ENCODE measurements around the gene NRARP.
A peak's percentile ranks its signal among the peaks of the same experiment; 100 is the strongest.

GRCh38 chr9:137302118-137302448 is at the start of gene NRARP:
- TF ChIP-seq, protein P1, sequence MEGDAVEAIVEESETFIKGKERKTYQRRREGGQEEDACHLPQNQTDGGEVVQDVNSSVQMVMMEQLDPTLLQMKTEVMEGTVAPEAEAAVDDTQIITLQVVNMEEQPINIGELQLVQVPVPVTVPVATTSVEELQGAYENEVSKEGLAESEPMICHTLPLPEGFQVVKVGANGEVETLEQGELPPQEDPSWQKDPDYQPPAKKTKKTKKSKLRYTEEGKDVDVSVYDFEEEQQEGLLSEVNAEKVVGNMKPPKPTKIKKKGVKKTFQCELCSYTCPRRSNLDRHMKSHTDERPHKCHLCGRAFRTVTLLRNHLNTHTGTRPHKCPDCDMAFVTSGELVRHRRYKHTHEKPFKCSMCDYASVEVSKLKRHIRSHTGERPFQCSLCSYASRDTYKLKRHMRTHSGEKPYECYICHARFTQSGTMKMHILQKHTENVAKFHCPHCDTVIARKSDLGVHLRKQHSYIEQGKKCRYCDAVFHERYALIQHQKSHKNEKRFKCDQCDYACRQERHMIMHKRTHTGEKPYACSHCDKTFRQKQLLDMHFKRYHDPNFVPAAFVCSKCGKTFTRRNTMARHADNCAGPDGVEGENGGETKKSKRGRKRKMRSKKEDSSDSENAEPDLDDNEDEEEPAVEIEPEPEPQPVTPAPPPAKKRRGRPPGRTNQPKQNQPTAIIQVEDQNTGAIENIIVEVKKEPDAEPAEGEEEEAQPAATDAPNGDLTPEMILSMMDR (IDR thresholded peaks at IDR 0.05), result no peak
- TF ChIP-seq POLR2AphosphoS5 (IDR thresholded peaks at IDR 0.05), result peak; percentile 28 to 74 (median 70)
- no peak for TF ChIP-seq POLR2A (IDR thresholded peaks at IDR 0.05)

All from sigmoid colon (tissue), 4 donors.